Measurements from ENCODE around the gene A4GNT.
"Not testable (repeated sequence)": the region's sequence is repeated elsewhere in the genome, so short reads cannot be mapped to it uniquely, and the experiment has no call there.

The A4GNT gene

DNA sequence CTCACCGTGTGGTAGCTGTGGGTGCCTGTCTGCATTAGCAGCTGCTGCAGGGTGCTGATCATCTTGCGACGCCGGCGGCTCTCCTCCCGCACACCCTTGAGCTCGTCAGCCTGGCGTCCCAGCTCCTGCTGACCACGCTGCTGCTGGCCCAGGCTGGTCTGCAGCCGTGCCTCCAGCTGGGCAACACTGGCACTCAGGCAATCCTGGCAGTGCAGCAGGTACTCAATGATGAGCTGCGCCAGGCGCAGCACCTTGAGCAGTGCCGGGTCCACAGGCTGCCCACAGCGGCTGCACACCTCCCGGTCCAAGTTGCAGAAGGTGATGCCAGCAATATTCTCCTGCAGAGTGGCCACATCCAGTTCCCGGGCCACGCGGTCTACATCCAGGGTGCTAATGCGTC, 28.7 kb downstream of the A4GNT start:
- TF ChIP-seq ZNF274 (IDR thresholded peaks at IDR 0.05; ENCODE audit: low read depth, low read length), result no peak
- no peak overlapping the region for H3K4me3 ChIP-seq (ENCODE audit: low read length)

DNA sequence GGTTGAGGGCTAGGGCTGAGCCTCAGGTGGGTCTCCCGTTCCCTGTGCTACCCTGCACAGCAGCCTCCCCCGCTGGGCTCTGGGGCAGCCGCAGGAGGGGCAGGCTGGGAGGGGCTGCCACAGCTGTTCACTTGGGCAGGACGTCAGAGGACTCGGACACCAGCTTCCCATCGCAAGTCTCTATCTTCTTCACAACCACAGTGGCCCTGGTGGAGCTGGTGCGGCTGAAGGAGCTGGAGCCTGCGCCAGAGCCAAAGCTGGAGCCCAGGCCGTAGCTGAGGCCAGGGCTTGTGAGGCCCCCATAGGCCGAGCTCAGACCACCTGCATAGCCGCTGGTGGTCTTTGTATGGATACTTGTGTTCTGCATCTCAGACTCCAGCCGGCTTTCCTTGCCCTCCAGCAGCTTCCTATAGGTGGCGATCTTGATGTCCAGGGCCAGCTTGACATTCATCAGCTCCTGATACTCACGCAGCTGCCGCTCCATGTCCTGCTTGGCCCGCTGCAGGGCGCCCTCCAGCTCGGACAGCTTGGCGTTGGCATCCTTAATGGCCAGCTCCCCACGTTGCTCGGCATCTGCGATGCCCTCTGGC, 30.7 kb downstream of the A4GNT start:
- not testable (repeated sequence) for H3K4me3 ChIP-seq (ENCODE audit: low read length)

DNA sequence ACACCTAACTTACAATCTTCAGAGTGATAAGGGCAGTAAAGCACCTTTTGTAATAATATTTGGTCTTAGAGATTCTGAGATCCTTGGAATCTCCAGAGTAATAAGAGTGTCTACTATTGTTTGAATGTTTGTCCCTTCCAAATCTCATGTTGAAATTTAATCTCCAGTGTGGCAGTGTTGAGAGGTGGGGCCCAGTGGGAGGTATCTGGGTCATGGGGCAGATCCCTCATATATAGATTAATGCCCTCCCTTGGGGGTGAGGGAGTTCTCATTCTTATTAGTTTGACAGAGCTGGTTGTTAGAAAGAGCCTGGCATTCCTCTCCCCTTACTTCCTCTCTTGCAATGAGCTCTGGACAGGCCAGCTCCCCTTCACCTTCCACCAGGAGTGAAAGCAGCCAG, 32.8 kb downstream of the A4GNT start:
- H3K4me3 ChIP-seq (ENCODE audit: low read length), result no peak overlapping the region
- TF ChIP-seq ZNF274 (IDR thresholded peaks at IDR 0.05; ENCODE audit: low read depth, low read length), result no peak

GRCh38 chr3:138097192-138098172, 34.7 kb downstream of the A4GNT start:
- TF ChIP-seq ZNF274 (IDR thresholded peaks at IDR 0.05; ENCODE audit: low read depth, low read length), result no peak
- no peak overlapping the region for H3K4me3 ChIP-seq (ENCODE audit: low read length)

GRCh38 chr3:138093721-138094120, 38.5 kb downstream of the A4GNT start:
- no peak for TF ChIP-seq ZNF274 (IDR thresholded peaks at IDR 0.05; ENCODE audit: low read depth, low read length)
- no peak overlapping the region for H3K4me3 ChIP-seq (ENCODE audit: low read length)

DNA sequence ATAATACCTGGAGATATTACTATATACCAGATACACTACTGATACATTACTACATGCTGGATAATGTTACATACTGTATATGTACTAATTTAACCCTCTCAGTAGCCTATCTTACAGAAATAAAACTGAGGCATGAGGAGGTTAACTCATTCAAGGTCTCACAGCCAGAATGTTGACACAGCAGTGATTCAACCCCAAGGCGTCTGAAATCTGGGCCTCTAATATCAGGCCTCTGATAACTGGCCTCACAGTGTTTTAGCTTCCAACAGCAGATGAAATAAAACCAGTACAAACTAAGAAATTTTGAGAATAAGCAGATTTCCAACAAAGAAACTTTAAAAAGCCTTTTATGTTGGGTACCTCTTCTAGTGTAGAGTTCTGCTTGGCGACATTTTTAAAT, 40.2 kb downstream of the A4GNT start:
- no peak for TF ChIP-seq ZNF274 (IDR thresholded peaks at IDR 0.05; ENCODE audit: low read depth, low read length)
- no peak overlapping the region for H3K4me3 ChIP-seq (ENCODE audit: low read length)

- no peak overlapping the region for H3K4me3 ChIP-seq (ENCODE audit: low read length)
- TF ChIP-seq ZNF274 (IDR thresholded peaks at IDR 0.05; ENCODE audit: low read depth, low read length), result no peak
Measured at GRCh38 chr3:138089091-138089490, 43.1 kb downstream of the A4GNT start.

- H3K4me3 ChIP-seq (ENCODE audit: low read length), result not testable (repeated sequence)
Measured at GRCh38 chr3:138085745-138086144, 46.4 kb downstream of the A4GNT start.

- H3K4me3 ChIP-seq (ENCODE audit: low read length), result no peak overlapping the region
- no peak for TF ChIP-seq ZNF274 (IDR thresholded peaks at IDR 0.05; ENCODE audit: low read depth, low read length)
Measured at GRCh38 chr3:138084196-138084595, 48.0 kb downstream of the A4GNT start.

DNA sequence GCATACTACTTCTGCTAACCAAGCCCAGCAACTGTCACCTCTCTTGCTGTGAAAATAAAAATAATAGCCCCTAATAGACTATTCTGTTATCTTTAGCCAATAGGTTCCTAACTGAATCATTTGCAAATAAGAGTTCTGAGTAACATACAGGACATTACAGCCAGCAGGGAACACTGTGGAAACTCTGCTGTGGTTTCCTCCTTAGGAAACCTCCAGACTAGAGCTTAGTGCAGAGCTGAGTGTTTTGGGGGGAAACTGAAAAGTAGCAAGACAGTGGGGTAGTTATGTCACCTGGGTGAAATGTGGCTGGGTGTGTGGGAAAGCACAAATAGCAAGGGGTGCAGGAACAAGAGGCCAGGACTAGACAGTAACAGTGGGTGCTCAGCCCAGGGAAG, 49.2 kb downstream of the A4GNT start:
- TF ChIP-seq ZNF274 (IDR thresholded peaks at IDR 0.05; ENCODE audit: low read depth, low read length), result no peak

GRCh38 chr3:138082085-138082991, 49.9 kb downstream of the A4GNT start:
- peak overlapping the region; percentile 26; the same call in 1 of the 2 replicates for H3K4me3 ChIP-seq (ENCODE audit: low read length)
- no peak for TF ChIP-seq ZNF274 (IDR thresholded peaks at IDR 0.05; ENCODE audit: low read depth, low read length)

More for the DNA sequence above, 49.2 kb downstream of the A4GNT start:
- no peak overlapping the region for H3K4me3 ChIP-seq (ENCODE audit: low read length)

DNA sequence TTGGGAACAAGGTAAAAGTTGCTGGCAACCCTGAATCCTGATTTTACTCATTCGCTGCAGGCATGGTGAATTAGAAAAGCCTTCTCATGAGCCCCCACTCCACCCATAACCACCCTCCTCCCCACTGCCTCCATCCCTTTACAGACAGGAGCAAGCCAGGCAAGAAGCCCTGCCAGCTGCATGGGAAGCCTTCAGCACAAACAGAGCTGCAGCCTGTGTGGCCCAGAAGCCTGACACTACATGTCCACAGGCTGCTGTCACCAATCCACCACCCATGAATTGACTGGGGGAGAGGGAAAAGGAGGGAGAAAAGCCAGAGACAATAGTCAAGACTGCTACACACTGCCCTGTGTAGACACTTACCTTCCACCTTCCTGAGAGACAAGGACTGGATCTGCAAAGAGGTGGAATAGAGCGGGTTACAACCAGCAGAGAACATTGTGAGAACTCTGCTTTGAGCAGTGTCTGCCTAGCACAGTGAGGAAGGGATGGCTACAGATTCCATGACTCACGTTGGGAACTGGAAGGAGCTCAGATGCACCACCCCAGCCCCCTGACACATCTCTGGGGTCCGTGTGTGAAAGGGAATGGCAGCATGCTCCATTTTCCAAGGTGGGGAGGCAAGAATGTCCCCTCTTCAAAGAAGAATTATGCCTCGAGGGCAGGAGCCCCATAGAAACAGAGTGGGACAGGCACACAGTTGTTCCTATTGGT, 50.7 kb downstream of the A4GNT start:
- no peak for TF ChIP-seq ZNF274 (IDR thresholded peaks at IDR 0.05; ENCODE audit: low read depth, low read length)
- H3K4me3 ChIP-seq (ENCODE audit: low read length), result no peak overlapping the region

- H3K4me3 ChIP-seq (ENCODE audit: low read length), result no peak overlapping the region
- TF ChIP-seq ZNF274 (IDR thresholded peaks at IDR 0.05; ENCODE audit: low read depth, low read length), result no peak
Measured at GRCh38 chr3:138079901-138080300, 52.3 kb downstream of the A4GNT start.

DNA sequence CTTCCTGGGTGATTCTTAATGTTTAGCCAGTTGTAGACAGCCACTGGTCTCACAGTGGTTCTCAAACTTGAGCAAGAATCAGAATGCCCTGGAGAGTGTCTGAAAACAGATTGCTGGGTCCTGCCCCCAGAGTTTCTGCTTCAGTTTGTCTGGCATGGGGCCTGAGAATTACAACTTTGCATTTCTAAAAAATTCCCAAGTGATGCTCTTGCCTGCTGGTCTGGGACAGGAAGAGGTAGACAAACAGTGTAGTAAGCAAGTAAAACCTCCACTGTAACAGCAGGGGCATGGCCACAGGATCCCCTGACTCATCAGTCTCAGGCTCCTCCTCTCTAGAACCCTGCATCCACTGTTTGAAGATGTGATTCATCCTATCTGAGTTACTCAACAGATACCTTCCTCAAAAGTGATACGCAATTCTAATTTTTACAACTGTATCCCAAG, 53.3 kb downstream of the A4GNT start:
- H3K4me3 ChIP-seq (ENCODE audit: low read length), result no peak overlapping the region
- no peak for TF ChIP-seq ZNF274 (IDR thresholded peaks at IDR 0.05; ENCODE audit: low read depth, low read length)
